T-helper 22 cell (primary cell): Measurements from ENCODE around the gene C2orf81.
"Not testable (repeated sequence)": the region's sequence is repeated elsewhere in the genome, so short reads cannot be mapped to it uniquely, and the experiment has no call there.

Source experiments
- DNase-seq: peaks from one replicate; pipeline ENCODE4 v3.0.0-alpha.2; 2020; ENCODE audit warnings: low read depth

Gene C2orf81

DNA sequence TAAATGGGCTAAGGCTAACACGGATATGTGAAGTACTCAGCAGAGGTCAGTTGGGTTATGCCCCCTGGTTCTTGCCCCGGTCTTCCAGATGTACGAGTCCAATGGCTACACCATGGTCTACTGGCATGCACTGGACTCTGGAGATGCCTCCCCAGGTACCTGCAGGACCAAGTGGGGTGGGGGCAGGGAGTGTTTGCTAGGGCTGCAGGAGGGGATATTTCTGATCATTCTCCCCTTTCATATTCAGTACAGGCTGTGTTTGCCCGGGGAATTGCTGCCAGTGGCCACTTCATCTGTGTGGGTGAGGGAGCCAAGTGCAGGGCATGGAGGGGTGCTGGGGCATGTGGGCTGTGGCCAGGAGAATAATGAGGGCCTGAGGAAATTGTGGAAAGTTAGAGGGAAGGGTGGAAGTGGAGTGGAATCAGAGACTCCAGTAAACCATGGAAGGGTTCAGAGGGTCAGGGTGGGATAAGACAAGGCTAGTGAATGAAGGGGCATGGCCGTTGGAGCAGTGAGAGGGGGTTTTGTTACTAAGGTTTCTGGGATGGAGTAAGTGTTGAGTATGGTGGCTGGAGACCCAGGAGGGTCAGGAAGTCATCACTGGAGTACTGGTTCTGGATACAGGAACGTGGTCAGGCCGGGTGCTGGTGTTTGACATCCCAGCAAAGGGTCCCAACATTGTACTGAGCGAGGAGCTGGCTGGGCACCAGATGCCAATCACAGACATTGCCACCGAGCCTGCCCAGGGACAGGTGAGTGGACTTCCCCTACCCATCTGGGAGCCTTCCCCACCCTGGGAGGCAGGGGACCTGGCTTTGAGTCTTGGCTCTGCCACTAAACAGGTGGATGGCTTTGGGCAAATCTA is 2.0 kb upstream of the C2orf81 start:
- no peak for DNase-seq

- not testable (repeated sequence) for DNase-seq
Observed at GRCh38 chr2:74420443-74421103, 846 bp downstream of the C2orf81 start.

DNA sequence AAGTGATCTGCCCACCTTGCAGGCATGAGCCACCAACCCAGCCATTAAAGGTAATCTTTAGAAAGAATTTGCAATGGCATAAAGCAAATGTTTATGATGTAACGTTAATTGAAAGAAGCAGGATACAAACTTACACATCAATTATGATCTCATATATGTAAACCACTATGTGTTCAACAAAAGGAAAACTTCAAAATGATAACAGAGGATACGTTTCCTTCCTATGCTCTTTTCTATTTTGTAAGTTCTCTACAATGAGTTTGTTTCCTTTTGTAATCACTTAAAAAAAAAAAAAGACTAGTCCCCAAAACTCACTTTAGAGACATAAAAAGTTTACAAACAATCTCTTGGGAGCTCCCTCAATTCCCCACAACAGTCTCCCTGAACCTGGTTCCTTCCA is 1.4 kb downstream of the C2orf81 start:
- no peak for DNase-seq

- no peak for DNase-seq
Observed at GRCh38 chr2:74419345-74419744, 2.1 kb downstream of the C2orf81 start.

GRCh38 chr2:74418312-74418711 is 3.1 kb downstream of the C2orf81 start:
- no peak for DNase-seq

DNA sequence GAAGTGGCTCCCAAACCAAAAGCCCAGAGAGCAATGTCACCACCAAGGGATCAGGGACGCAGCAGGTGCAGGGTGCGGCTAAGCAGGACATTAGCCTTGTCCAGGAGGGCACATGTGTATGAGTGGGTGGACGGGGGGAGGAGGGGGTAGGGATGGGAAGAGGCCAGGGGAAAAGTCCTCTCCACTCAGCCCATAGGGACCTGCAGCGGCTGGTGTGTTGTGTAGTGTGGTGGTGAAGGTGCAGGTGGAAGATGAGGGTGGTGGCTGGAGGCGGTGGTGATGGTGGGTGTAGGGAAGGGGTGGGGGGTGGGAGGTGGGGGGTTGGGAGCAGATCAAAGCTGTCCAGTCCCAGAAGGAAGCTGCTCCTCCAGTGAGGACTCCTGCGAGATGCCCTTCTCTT is 3.7 kb downstream of the C2orf81 start:
- no peak for DNase-seq

- DNase-seq, result no peak
Observed at GRCh38 chr2:74417197-74417596, 4.2 kb downstream of the C2orf81 start.

DNA sequence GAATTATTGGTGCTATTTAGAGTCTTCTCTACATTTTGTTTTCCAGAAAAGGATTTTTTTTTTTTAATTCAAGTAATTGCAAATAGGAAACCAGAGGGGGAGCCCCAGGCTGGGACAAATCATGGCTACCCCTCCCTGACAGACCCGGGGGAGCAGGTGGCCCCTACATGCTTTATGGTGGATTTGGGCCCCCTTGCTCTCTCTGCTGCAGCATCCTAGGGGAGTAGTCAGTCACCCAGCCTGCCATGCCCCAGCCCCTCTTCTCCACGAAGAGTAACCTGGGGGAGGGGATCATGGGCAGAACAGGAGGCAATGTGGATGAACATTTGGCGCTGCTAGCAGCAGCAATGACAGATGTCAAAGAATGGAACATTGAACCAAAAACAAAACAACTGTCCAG is 4.6 kb downstream of the C2orf81 start:
- no peak for DNase-seq

GRCh38 chr2:74415762-74416395 is 5.5 kb downstream of the C2orf81 start:
- DNase-seq, result no peak

GRCh38 chr2:74414881-74415761 is 6.3 kb downstream of the C2orf81 start:
- DNase-seq, result no peak

GRCh38 chr2:74414441-74414840 is 7.0 kb downstream of the C2orf81 start:
- DNase-seq, result no peak

GRCh38 chr2:74413001-74413698 is 8.3 kb downstream of the C2orf81 start:
- DNase-seq, result no peak

DNA sequence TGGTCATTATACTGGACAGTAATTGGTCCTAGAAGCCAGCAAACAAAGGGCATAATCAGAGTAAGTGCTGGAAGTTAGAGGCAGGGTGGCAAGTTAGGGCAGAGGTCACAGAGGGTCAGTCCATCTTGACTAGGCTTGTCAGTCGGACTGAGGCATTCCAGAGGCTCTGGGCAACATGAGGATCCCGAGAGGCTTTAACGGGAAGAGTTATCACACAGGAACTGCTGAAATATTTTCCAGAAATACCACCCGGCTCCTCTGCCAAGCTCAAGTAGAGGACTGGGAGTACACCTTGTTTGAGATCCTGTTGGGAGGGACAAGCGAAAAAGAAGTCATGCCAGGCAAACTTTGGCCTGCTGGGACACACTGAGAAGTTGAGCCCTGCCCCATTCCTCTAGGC is 13.7 kb downstream of the C2orf81 start:
- no peak for DNase-seq

DNA sequence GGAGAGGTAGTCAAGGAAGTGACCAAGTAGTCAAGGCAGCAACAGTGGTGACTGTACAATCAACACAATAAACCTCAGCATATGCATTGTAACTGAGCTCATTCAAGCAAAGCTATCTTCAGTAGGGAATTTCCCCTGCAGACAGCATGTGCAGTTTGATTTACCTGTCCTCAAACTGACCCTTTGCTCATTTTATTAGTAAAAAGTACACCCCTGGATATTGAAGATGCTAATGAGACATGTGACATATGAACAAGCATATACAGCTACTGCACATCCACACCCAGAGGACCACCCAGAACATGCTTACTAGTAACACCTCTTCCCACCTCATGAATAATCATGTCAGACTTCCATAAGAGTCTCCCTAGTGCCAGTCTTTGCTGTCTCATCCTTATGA is 15.4 kb downstream of the C2orf81 start:
- DNase-seq, result no peak

- DNase-seq, result no peak
Observed at GRCh38 chr2:74401891-74402290, 19.5 kb downstream of the C2orf81 start.

- no peak for DNase-seq
Observed at GRCh38 chr2:74399785-74400184, 21.6 kb downstream of the C2orf81 start.

- no peak for DNase-seq
Observed at GRCh38 chr2:74396149-74396548, 25.3 kb downstream of the C2orf81 start.

DNA sequence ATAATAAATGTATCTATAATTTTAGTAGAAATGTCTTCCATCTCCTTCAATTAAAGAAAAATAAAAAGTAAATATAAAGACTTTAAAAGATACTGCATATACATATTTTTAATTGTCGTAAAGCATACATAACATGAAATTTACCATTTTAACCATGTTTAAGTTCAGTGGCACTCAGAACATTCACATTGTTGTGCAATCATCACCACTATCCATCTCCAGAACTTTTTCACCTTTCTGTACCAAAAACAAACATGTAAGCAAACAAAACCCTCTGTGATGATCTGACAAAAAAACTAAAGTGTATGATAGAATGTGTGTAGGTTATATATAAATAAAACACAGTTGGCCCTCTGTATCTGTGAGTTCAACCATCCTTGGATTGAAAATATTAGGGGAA is 27.9 kb downstream of the C2orf81 start:
- no peak for DNase-seq

- DNase-seq, result no peak
Observed at GRCh38 chr2:74392449-74392743, 29.0 kb downstream of the C2orf81 start.

- DNase-seq, result peak; percentile 85
Observed at GRCh38 chr2:74391580-74392448, 29.6 kb downstream of the C2orf81 start.

- DNase-seq, result no peak
Observed at GRCh38 chr2:74391209-74391579, 30.2 kb downstream of the C2orf81 start.
